Measurements from ENCODE around the gene NFASC.

The NFASC gene

DNA sequence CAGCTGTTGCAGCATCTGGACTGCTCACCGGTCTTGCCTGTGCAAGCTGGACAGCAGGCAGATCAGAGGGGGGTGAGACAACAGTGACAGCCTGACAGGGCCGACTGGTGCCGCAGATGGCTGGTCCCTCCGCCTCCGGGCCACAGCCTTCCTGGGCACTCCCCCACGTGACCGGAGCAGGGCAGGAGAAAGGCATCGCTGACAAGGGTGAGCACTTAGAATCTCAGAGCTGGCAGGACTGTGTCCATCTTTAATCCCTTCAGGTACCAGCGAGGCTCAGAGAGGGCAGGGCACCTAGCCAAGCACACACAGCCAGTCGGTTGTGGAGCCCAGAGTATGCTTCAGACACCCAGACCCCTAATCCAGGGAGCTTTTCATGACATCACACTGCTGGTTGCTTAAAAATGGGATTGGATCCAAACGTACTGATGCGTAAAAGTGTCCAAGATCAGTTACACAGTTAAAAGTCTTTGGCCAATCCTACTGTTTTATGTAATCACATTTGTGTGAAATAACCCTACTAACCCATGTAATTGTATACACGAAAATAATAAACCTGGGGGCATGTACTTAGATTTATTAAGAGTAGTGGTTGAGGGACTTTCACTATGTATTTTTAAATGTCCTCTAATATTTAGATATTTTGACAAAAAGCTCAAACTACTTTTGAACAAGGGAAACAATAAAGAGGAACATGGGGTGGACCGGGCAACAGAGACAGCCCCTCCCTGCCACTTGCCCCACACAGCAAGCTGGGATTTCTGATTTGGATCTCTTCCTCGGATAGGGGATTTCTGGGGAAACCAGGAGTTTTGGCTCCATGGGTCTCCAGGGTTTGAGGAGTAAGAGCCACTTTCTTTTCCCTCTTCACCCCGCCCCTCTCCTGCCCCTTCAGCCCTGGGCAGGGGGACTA lies 171.6 kb downstream of the NFASC start:
- no peak for DNase-seq (ENCODE audit: low read depth, low spot score)

DNA sequence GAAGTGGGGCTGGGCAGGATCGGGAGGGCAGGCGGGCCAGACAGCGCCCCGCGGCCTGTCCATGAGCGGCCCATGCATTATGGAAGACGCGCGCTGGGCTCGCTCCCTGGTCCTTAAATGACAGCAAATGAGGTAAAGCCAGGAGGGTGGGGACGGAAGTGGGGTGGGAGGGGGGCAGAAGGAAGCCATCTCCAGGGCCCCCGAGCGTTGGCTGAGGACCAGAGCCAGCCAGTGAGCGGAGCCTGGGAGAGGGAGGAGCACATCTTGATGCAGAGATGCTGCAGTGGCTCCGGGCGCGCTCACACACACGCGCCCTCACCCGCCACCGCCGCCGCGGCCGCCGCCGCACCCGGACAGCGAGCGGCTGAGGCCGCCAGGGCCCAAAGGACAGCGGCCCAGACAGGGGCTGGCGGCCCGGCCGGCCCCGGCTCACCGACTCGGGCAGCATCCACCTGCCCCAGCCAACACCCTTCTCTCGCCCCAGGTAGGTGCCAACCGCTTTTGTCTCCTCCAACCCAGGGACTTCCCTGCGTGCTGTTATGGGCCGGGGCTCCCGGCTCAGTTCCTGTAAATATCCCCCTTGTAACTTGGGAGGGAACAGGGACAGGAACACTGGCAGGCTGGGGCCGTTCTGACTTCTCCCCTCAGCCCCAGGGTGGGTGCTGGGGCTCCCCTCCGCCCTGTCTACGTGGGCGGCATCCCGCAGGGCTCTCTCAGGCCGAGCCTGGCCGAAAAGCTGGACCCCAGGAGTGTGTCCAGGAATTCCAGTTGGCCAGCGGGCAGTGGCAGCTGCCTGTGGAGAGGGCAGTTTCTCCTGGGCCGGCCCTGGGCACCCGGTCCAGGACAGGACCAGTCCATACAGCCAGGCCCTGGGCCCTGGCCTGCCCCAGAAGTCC lies 172.5 kb downstream of the NFASC start, which contains the start of gene CNTN2:
CNTN2 (plus strand) TSS at position 302 of the 896 bp plus-strand sequence. CDS start 9,974 bp downstream, outside the sequence.
- DNase-seq (ENCODE audit: low read depth, low spot score), result no peak

DNA sequence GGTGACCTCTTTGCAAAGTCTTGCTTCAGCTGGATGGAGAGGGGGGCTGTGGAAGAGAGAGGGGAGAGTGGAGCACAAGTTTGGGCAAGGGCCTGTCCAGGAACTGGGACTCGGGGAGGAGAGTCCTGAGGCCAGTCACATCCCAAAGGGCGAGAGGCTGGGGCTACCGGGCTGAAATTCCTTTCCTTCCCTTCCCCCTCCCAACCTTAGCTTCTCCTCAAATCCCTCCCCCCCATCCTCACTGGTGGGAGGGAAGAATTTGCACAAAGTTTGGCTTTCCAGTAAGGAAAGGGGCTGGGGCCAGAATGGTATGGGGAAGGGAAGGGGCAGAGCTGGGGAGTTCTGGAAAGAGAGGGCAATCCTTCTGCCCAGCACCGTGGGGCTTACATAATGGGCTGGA lies 173.2 kb downstream of the NFASC start:
- DNase-seq (ENCODE audit: low read depth, low spot score), result no peak

DNA sequence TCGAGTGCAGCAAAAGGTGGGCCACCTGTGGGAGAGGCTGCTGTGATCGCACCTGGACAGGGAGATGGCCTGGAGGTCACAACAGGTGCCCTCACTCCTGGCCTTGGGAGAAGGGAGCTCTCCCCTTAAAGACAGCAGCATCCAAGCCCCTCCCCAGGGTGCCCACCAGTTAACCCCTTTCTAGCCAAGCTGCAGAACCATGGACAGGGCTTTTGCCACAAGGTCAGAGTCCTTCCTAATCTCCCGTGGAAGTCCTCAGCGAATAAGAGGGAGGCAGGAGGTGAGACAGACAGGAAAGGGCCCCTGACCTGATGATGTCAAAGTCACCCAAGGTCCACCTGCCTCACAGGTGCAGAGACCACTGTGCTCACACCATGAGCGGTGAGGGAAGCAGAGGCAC lies 174.1 kb downstream of the NFASC start:
- DNase-seq (ENCODE audit: low read depth, low spot score), result no peak

DNA sequence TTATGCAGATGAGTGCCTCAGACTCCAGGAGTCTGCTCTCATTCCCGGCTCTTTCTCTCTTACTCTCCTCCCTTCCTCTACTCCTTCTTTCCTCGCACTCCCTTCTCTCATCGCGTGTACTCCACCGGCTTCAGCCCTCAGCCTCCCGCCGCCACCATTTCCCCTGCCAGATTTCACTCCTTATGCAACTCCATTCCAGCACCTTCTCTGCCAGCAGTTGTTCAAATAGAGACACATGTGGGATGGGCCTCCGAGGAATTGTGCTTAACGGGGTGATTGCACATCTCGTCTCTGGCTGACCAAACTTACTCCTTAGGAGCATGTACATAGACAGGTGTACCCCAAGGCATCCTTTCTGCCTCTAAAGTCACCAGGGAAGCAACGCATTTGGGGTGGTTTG lies 174.5 kb downstream of the NFASC start:
- no peak for DNase-seq (ENCODE audit: low read depth, low spot score)

DNA sequence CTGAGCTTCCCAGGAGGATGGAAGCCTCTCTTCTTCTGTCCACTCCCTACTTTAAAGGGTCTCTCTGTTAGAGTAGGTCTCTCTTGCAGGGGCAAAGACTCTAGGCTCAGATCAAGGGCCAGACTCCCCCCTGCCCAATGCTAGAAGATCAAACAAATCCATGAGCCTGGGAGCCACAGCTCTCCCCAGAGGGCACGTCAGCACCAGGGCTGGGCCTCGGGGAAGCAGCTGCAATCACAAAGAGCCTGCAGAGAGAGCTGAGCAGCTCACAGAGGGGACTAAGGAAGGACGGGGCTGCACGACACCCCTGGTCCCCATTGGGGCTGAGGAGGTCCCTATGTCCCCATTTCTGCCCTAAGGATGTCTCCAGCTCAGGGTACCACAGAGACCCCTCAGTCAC lies 176.2 kb downstream of the NFASC start:
- DNase-seq (ENCODE audit: low read depth, low spot score), result no peak

DNA sequence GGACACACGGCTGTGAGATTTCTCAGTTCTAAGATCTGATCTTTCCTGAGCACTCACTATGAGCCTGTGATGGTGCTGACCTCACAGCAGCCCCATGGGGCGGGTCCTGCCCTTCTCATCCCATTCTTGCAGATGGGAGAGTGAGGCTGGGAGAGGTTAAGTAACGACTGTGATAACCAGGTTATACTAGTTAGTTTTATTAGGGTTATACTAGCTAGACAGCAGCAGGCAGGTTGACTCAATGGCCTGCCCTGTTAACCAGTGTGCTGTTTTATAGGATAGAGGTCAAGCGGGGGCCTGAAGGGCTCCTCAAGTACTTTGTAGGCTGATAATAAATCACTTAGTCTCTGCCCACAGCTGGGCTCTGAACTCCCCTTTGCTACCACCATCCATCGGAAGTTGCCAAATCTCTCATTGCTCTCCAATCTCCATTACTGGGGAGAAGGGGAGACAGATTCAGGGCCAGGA lies 177.1 kb downstream of the NFASC start:
- no peak for DNase-seq (ENCODE audit: low read depth, low spot score)

DNA sequence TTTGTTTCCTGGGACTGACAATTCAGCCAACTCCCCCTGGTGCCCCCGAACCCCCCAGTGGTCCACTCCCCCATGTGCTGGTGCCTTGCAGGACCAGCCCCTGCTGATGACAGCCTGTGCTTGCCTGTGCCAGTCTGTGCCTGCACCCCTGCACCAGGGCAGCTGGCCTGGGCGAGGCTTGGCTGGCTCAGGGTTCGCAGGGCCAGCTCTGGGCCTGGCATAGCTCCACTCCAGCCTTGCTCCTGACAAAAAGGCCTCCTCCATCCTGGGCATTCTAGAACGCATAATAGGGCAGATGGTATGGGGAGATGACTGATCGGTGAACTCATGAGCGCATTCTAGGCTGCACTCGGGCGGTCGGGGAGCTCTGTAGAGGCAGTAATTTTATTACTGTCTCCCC lies 177.7 kb downstream of the NFASC start:
- no peak for DNase-seq (ENCODE audit: low read depth, low spot score)

DNA sequence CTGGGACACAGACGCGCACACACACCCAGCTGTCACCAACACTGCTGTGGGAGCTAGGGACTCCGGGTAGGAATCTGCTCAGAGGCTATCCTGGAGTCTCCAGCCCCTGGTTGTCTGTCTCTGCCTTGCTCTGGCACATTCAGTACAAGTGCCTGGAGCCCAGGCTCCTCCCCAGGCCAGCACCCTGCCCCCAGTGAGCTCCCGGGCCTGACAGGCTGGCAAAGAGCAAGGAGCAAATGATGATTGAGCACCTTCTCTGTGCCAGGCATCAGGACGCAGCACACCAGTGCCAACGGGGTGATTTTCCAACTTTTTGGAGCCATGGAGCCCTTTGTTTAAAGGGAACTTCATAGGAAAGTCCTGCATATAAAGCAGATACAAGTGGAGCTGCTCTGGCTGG lies 178.8 kb downstream of the NFASC start:
- DNase-seq (ENCODE audit: low read depth, low spot score), result no peak

DNA sequence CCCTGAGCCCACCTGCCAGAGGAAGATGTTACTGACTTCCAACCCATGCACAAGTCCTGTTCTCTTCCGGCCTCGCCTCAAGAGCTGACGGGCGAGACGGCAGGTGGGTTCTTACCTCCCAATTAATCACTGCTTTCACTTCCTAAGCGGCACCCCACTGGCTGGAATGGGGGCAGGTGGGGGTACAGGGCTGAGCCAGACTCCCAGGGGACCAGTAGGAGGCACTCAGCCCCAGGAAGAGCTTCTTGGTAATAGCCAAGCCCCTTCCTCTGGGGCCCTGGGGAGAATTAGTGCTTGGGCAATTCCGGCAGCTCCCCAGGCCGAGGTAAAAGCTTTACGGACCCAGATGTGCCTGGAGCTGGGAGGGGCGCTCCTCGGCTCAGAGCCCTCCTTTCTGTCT lies 182.0 kb downstream of the NFASC start:
- DNase-seq (ENCODE audit: low read depth, low spot score), result no peak

DNA sequence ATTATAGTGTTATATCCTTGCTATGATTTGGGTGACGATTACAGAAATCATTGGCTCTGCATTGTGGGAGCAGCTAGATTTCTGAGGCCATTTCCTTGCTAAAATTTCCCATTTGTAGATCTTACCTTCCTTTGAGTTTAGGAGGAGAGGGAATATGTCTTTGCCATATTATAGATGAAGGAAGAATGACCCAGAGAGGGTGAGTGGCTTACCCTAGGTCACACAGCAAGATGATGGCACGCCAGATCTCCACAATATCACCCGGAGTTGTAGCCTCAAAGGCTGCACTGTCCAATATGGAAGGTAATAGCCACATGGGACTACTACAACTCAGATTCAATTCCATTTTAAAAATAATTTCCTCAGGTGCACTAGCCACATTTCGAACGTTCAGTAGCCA lies 182.6 kb downstream of the NFASC start:
- no peak for DNase-seq (ENCODE audit: low read depth, low spot score)

DNA sequence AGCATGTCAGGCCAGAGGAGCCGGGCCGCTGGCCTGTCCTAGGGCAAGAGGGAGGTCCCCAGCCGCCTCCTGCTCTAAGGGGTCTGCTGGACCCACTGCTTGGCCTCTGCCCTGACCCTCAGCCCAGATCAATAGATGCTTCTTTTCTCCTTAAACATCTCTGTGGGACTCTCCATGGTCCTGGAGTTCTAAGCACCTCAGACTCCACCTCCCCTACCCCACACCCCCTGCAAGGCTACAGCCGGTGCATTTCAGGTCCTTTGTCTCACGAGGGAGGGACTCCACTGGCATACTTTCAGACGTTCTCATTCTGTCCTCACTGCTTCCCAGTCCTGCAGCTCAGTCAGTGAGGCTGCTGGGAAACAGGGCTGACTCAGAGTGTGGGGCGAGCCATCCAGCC lies 183.4 kb downstream of the NFASC start:
- DNase-seq (ENCODE audit: low read depth, low spot score), result no peak

DNA sequence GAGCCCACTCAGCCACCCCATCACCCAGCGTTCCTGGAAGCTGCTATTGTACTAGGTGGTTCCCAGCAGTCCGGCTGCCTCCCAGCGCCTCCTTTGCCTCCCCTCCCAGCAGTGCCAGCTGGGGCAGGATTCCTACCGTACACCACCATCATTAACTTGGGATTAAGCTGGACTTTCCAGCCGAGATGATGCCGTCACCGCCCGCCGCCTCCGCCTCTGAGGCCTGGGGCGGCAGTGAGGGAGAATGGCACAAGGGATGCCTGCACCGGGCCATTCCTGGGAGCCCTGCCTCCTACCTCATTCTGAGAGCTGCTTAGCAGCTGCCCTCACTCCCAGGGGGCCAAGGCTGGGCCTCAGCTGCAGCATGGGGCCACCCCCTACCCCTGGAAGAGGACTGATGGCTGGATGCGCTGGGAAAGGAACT lies 185.5 kb downstream of the NFASC start:
- DNase-seq (ENCODE audit: low read depth, low spot score), result no peak

DNA sequence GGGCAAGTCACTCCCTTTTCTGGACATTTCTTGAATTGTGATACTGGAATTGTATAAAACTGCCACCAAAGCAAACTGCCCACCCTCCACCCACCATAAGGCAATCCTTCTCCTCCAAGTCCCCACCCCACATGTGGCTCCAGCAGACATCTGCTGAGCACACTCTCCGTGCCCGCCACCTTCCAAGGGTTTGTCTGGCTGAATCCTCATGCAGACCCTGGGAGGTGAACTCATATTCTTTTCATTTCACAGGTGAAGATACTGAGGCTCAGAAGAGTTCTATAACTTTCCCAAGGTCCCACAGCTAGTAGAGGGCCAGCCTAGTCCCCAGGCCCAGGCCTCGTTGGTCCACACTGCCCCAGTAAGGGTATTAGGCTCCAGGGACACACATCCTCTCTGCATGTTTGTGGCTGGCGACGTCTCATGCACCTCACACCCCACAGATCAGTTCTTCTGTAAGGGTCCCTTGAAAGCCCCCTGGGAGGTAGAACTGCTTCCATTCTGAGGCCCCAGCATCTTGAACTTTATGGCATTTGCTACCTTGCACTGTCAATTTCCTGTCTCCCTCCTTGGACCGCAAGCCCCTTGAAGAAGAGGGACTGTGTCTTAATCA lies 186.4 kb downstream of the NFASC start:
- no peak for DNase-seq (ENCODE audit: low read depth, low spot score)

DNA sequence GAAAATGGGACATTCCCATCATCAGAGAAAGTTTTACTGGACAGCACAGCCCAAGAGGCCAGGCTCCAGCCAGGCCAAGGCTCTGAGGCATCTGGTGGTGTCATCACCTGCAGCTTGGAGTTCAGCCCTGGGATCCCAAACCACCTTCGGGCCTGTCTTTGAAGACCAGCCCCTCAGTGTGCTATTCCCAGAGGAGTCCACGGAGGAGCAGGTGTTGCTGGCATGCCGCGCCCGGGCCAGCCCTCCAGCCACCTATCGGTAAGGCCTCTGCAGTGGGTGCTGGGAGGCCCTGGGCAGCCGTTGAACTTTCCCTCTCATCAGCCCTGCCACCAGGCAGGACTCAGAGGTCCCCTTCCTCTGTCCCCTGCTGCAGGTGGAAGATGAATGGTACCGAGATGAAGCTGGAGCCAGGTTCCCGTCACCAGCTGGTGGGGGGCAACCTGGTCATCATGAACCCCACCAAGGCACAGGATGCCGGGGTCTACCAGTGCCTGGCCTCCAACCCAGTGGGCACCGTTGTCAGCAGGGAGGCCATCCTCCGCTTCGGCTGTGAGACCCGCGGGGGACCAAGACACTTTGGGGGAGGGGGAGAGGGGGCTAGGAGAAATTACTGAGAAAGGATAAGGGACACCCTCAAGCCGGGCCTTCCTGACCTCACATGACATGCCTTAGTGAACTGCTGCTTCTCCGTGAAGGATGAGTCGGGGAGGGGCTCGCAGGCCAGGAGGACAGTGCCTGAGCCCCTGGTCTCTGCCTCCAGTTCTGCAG lies 187.3 kb downstream of the NFASC start:
- DNase-seq (ENCODE audit: low read depth, low spot score), result no peak

DNA sequence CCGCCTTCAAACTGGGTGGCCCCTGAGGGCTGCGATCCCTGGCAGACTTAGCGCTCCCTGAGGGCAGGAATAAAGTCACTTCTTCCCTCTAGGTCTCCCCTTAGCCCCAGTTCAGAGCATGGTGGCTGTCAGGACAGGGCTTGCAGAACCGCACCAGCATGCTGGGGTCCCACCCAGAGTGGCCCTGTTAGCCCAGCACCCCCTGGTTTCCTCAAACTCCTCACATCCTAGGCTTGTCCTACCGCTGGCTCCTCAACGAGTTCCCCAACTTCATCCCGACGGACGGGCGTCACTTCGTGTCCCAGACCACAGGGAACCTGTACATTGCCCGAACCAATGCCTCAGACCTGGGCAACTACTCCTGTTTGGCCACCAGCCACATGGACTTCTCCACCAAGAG lies 188.2 kb downstream of the NFASC start:
- DNase-seq (ENCODE audit: low read depth, low spot score), result no peak

DNA sequence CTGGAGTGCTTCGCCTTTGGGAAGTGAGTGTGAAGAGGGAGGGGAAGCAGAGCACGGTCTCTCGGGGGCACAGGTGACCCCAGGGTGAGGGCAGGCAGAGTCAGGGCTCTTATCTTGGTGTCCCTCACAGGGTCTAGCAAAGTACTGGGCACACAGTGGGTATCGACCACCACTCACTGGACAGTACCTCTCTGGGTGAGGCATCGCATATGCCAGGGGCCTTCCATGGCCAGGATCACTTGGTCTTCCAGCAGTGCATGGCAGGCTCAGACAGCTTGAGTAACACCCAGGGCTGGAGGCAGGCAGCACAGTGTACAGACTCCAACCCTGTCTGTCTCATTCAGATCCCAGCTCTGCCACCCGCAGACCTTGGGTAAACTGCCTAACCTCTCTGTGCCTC lies 189.0 kb downstream of the NFASC start:
- DNase-seq (ENCODE audit: low read depth, low spot score), result no peak

DNA sequence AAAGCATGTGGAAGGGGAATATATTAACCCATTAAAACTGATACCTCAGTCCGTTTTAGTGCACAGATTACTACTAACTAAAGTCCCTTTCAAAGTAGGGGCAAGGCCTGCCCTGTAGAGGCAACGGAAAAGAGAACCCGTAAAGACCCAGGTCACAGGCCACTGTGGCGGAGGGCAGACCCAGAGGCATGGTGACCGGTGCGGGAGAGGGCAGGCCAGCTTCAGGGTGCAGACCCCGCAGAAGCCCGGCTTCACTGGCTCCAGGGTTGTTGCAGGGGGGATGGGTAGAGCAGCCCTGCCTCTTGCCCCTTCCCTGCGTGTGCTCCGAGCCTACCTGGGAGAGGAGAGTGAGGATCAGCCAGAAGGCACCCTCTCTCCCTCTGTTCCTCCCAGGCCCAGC lies 190.1 kb downstream of the NFASC start:
- no peak for DNase-seq (ENCODE audit: low read depth, low spot score)

DNA sequence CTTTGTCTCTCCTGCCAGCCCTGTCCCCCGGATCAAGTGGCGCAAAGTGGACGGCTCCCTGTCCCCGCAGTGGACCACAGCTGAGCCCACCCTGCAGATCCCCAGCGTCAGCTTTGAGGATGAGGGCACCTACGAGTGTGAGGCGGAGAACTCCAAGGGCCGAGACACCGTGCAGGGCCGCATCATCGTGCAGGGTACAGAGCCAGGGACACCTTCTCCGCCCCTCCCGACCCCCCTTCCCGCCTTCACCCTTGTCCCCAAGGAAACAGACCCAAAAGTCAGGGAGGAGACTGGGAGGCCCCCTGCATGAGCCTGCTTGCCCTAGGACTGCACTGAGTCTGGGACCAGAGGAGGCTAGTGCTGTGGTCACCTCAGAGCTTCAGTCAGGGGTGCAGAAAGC lies 190.6 kb downstream of the NFASC start:
- no peak for DNase-seq (ENCODE audit: low read depth, low spot score)

DNA sequence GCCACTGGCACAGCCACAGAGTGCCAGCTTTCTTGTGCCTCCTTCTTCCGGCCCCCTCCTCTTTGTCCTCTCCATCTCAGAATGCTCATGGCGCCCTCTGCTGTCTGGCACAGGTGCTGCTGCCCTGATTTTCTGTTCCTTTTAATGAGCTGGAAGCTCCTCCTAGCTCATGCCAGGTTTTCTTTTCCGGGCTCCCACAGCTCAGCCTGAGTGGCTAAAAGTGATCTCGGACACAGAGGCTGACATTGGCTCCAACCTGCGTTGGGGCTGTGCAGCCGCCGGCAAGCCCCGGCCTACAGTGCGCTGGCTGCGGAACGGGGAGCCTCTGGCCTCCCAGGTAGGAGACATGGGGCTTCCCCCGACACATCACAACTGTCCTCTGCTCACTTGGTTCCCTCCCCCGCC lies 191.0 kb downstream of the NFASC start:
- DNase-seq (ENCODE audit: low read depth, low spot score), result peak; percentile 12

DNA sequence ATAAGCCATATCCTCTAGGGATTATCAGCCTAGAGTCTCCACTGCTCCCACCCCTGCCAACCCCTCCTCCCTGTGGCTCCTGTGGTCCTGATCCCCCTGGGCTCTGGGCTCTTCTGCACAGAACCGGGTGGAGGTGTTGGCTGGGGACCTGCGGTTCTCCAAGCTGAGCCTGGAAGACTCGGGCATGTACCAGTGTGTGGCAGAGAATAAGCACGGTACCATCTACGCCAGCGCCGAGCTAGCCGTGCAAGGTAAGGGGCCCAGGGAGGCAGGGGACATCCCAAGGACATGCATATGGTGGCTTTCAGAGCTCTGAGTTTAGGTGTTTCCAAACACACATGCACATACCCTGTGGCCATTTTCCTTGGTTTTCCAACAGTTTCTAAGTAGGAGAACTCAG lies 191.7 kb downstream of the NFASC start:
- DNase-seq (ENCODE audit: low read depth, low spot score), result no peak

Data from activated naive CD8-positive, alpha-beta T cell treated with anti-CD3 and anti-CD28 coated beads, Interleukin-2, amount 50 U/mL, for 16 hours (primary cell).